Measurements from ENCODE around the gene HYI.
"Not testable (repeated sequence)": the region's sequence is repeated elsewhere in the genome, so short reads cannot be mapped to it uniquely, and the experiment has no call there.

Gene HYI

GRCh38 chr1:43427524-43427923, 26.2 kb downstream of the HYI start:
- DNase-seq (ENCODE audit: low spot score), result no peak

DNA sequence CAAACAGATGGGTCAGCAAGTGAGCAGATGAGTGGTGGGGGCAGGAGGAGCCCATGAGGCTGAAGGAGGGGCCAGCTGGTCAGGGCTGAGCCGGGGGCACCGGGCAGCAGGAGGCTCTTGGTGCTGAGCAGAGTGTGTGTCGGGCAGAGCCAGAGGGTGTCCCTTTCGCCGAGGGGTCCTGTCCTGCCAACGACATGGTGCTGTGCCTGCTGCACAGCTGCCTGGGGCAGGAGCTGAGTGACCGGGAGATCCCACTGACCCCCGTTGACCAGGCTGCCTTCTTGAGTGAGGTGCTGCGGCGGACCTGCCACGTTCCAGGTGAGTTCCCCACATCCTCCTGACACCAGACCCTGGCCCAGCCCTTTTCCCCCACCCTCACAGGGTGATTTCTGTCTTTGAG, 27.5 kb downstream of the HYI start:
- DNase-seq (ENCODE audit: low spot score), result no peak

DNA sequence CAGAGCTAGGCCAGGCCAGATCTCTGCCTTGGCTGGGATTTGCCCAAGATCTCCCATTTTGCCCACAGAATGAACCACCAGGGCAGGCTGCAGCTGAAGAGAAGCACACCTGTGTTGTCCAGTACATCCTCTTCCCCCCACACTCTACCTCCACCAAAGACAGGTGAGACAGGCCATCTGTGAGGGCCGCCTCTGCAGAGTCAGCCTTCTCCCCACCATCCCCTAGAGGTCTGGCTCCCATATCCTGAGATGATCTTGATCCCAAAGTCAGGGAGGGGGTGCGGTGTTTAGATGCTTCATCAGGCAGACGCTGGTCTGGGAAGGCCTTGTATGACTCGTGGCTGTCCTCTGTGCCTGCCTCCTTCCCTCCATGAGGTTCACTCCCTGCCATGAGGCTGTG, 28.7 kb downstream of the HYI start:
- no peak for DNase-seq (ENCODE audit: low spot score)

- DNase-seq (ENCODE audit: low spot score), result no peak
Observed at GRCh38 chr1:43423672-43424550, 29.8 kb downstream of the HYI start.

DNA sequence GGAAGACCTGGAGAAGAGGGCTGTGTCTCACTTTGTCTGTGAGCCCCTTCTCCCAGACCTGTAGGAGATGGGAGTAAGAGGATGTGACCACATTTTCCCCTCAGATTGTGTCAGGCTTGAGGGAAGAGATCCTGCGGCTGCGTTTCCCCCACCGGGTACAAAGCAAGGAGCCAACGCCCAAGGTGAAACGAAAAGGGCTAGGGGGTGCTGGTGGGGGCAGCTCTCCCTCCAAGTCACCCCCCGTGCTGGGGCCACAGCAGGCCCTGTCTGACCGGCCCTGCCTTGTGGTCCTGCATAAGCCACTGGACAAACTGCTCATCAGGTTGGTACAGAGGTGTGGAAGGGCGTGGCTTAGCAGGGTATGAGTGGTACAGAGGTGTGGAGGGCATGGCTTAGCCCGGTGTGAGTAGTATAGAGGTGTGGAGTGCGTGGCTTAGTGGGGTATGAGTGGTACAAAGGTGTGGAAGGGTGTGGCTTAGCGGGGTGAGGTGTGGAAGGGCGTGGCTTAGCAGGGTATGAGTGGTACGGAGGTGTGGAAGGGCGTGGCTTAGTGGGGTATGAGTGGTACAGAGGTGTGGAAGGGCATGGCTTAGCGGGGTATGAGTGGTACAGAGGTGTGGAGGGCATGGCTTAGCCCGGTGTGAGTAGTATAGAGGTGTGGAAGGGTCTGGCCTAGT, 30.6 kb downstream of the HYI start:
- no peak for DNase-seq (ENCODE audit: low spot score)

GRCh38 chr1:43421976-43422750, 31.6 kb downstream of the HYI start:
- DNase-seq (ENCODE audit: low spot score), result no peak

- no peak for DNase-seq (ENCODE audit: low spot score)
Observed at GRCh38 chr1:43421396-43421795, 32.3 kb downstream of the HYI start.

- DNase-seq (ENCODE audit: low spot score), result no peak
Observed at GRCh38 chr1:43420874-43421273, 32.9 kb downstream of the HYI start.

DNA sequence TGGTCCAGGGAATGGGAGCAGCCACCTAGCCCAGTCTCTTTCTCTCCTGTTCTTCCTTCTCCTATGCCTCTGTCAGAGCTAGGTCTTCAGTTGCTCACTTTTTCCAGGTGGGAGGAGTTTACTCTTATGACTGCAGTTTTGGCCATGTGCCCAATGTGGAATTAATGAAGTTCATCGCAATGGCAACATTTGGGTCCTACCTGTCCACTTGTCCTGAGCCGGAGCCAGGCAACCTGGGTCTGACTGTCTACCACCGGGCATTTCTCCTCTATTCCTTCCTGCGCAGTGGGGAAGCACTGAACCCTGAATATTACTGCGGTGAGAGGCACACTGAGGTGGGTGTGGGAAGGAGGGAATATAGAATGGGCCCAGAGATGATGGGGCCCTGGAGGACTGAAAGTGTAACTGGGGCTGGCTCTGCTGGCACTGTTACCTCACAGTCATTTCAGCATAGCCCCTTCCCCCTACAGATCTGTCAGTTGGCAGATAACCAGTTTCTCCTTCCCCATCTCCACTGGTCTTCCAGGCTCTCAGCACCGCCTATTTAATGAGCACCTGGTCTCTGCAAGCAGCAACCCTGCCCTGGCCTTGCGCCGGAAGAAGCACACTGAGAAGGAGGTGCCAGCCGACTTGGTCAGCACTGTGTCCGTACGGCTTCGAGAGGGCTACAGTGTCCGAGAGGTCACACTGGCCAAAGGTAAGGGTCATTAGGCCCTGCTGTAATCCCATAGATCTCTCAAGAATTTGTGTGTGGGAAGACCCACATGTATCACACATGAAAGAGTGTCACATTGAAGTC, 33.9 kb downstream of the HYI start:
- no peak for DNase-seq (ENCODE audit: low spot score)

DNA sequence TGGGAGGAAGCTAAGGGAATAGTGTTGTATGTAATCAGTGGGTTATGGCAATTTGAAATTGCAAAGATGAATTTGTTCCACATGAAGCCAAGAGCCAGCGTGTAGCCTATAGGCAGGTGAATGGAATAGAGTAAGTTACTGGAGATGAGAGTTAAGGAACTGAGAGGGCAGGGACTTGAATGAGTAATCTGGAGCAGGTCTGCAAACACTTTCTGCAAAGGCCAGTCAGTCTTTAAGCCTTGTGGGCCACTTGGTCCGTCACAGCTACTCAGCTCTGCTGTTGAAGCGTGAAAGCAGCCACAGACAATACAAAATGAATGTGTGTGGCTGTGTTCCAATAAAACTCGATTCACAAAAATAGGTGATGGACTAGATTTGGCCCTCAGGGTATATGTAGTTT, 34.9 kb downstream of the HYI start:
- no peak for DNase-seq (ENCODE audit: low spot score)

DNA sequence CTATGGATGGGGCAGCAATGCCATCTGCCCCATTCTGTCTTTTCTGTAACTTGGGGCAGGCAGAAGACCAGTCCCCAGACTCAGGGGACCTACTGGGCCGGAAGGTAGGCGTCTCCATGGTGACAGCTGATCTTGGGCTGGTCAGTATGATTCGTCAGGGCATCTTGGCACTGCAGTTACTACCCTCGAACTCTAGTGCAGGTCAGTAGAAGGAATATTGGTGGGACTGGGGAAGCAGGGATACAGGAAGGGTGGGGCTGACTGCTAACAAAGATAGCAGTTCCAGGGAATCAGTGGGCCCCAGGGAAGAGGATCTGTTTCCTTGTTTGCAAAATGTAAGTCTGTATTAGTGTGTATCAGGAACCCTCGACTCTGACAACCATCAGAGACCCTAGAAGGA, 37.8 kb downstream of the HYI start:
- DNase-seq (ENCODE audit: low spot score), result no peak

- peak; percentile 65 for DNase-seq (ENCODE audit: low spot score)
Observed at GRCh38 chr1:43414634-43415223, 39.0 kb downstream of the HYI start.

DNA sequence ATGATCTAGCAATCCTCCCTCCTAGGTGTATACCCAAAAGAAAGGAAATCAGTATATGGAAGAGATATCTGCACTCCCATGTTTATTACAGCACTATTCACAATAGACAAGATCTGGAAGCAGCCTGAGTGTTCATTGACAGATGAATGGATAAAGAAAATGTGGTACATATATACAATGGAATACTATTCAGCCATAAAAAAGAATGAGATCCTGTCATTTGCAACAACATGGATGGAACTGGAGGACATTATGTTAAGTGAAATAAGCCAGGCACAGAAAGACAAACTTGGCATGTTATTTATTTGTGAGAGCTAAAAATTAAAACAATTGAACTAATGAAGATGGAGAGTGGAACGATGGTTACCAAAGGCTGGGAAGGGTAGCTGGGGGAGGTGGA, 40.3 kb downstream of the HYI start:
- not testable (repeated sequence) for DNase-seq (ENCODE audit: low spot score)

GRCh38 chr1:43410571-43410970, 43.2 kb downstream of the HYI start:
- DNase-seq (ENCODE audit: low spot score), result no peak

DNA sequence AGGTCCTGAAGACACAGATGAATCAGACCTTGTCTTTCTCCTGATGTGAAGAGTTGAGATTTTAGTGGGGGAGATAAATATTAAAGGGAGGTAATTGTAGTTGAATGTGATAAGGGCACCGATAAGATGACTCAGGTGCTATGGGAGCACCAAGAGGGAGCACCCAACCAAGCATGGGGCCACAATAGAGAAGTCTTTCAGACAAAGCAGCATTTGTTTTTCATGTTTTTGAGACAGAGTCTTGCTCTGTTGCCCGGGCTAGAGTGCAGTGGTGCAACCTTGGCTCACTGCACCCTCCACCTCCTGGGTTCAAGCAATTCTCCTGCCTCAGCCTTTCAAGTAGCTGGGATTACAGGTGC, 47.9 kb downstream of the HYI start:
- no peak for DNase-seq (ENCODE audit: low spot score)

DNA sequence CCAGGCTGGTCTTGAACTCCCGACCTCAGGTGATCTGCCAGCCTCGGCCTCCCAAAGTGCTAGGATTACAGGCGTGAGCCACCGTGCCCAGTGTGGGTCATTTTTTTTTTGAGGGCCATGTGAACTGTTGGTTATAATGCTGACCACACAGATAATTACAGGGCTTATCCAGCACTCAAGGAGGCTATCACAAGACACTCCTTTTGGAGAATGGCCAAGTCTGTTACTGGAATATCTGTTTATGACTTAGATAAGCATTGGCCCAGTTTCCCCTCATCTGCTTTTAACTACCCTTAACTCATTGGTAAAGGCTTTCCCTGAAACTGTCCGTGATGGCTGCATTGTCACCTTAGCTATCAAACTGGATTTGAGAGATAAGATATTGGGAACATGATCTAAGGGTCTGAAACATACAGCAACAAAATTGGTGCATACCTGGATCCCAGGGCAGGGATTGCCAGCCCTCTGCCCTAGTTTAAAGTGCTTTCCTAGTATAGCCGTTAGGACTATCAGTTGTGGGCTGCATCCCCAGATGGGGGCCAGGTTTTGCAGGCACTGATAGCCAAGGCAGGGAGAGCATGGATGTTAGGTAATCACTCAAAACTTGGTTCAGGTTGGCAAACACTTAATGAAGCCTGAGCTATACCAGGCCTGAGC, 48.4 kb downstream of the HYI start:
- no peak for DNase-seq (ENCODE audit: low spot score)

DNA sequence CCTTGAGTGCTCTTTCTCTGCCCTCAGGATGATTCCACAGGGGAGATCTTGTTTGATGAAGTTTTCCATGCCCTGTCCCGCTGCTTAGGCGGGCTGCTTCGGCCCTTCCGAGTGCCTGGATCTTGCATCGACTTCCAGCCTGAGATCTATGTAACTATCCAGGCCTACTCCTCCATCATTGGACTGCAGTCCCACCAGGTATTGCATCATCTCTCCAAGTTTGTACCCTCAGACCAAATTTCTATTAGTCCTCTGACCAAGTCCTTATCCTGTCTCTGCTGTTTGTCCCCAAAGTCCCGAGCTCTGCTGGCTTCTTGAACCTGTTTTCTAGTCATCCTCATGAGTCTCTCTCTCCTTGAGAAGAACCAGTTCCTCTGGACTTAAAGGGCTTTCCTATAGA, 49.4 kb downstream of the HYI start:
- no peak for DNase-seq (ENCODE audit: low spot score)

DNA sequence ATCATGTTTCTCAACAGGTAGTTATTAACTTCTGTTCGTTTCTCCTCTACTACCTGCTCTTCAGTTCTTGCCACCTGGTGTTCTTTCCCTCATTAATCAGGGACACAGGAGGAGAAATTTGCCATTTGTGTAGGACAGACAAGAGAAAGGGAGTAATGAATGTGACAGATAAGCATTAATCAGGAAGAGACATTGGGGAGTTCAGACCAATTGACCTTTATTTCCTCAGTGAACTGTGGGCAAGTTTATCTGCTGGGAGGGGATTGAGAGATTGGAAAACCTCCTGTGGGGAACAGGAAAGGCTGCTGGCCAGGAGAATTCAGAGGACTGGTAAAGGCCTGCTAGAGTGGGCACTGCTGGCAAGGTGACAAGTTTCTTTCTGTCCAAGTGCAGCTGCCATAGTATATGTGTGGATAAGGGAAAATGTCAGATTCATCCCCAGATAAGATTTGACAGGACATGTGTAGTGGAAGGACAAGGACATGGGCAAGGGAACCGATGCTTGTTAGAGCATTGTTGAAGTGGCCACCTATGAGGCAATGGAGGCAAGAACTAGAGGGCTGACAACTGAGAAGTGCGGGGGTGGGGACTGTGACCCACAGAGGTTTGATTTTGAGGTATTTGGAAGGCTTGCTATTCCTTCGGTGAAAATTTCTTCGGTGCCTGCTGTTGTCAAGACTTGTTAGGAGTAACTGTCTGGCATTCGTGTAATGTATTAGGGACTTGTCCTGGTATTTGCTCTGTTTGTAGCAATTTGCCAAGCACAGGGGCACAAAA, 51.5 kb downstream of the HYI start:
- no peak for DNase-seq (ENCODE audit: low spot score)

Data from CD4-positive, alpha-beta T cell treated with Interleukin-6 at 100 ng/mL for 8 hours (primary cell).